HepG2 (cell line): ENCODE results near the gene ZNF419. TPM values are rescaled to one million over a fixed set of nuclear protein-coding genes. Genes with fewer than 3 reads are reported as not detected.

Experiments used
- ATAC-seq: fragments of 200-7000 bp; cut with Tn5 transposase; 3 replicates; pipeline ENCODE4 v1.9.1; 2020; ENCODE audit warnings: mild to moderate bottlenecking, moderate library complexity
- BruUV-seq: library from RNA; stranded (reverse); fragments of 400-500 nt; replicated peaks from 2 replicates; lab custom pipeline; 2021; lab: Mats Ljungman, UMichigan
- CTCF ChIA-PET: fragments of 300-600 bp; formaldehyde crosslinking; extraction: SDS; loops from one replicate; lab custom pipeline; 2021; ENCODE audit warnings: low total read pairs, inconsistent platforms, low intra/inter-chr PET ratio; lab: Yijun Ruan, JAX
- POLR2A ChIA-PET: fragments of 350-600 bp; sonication (Branson Sonifier 250); formaldehyde crosslinking; loops from one replicate; lab custom pipeline; 2020; ENCODE audit warnings: antibody characterized with exemption, inconsistent platforms; lab: Yijun Ruan, JAX
- DNase-seq: peaks from one replicate; pipeline ENCODE4 v3.0.0-alpha.2; 2015; ENCODE audit warnings: low spot score
- FAIRE-seq: peaks from 3 replicates; lab custom pipeline; 2011; peaks lifted over from hg19 to GRCh38; lab: Jason Lieb, UNC
- H2AFZ ChIP-seq: one replicate; pipeline ENCODE4 v1.6.1; 2011; ENCODE audit warnings: low read length, inconsistent platforms
- H3K27ac ChIP-seq: fragments of 300-600 bp; 3 replicates; pipeline ENCODE4 v1.8.0; 2011; ENCODE audit warnings: mixed run types, mild to moderate bottlenecking, mixed read lengths, low read length, inconsistent platforms; ENCODE audit not compliant: insufficient read depth; ENCODE audit errors: extremely low read length
- H3K27me3 ChIP-seq, 2 experiments: fragments of 200-600 bp in 1 of 2; 2 replicates in 1 of 2; 3 replicates in 1 of 2; pipeline versions ENCODE4 v1.6.0 to v1.8.0; 2011; ENCODE audit warnings: low read length in 2 of 2, mild to moderate bottlenecking in 2 of 2, moderate library complexity in 2 of 2, inconsistent platforms in 1 of 2; ENCODE audit not compliant: insufficient read depth in 2 of 2, control insufficient read depth in 1 of 2
- H3K36me3 ChIP-seq, 2 experiments: fragments of 200-600 bp in 1 of 2; replicated peaks in 1 of 2; 2 replicates in 1 of 2; 3 replicates in 1 of 2; pipeline versions ENCODE4 v1.5.1 to v1.8.0; 2011; ENCODE audit warnings: low read length in 2 of 2, inconsistent platforms in 1 of 2; ENCODE audit not compliant: insufficient read depth in 2 of 2, control insufficient read depth in 1 of 2
- H3K4me1 ChIP-seq: 2 replicates; pipeline ENCODE4 v1.5.1; 2012; ENCODE audit warnings: low read length, inconsistent platforms; ENCODE audit not compliant: insufficient read depth
- H3K4me2 ChIP-seq: 2 replicates; pipeline ENCODE4 v1.6.0; 2011; ENCODE audit warnings: low read depth, low read length, inconsistent platforms
- H3K4me3 ChIP-seq, 3 experiments: fragments of 200-600 bp in 1 of 3; sonication (generic), shearing (Covaris generic) in 1 of 3; replicated peaks in 1 of 3; 2 replicates each; pipeline ENCODE4 v1.5.1; 2011 to 2016; ENCODE audit warnings: low read length in 3 of 3, inconsistent platforms in 2 of 3, low read depth in 2 of 3, mild to moderate bottlenecking in 2 of 3, control low read depth in 1 of 3, mixed read lengths in 1 of 3; ENCODE audit not compliant: insufficient read depth in 1 of 3
- H3K79me2 ChIP-seq: one replicate; pipeline ENCODE4 v1.6.1; 2011; ENCODE audit warnings: low read length, inconsistent platforms; ENCODE audit not compliant: insufficient read depth
- H3K9ac ChIP-seq: 2 replicates; pipeline ENCODE4 v1.6.0; 2011; ENCODE audit warnings: mild to moderate bottlenecking, low read depth, low read length, inconsistent platforms; ENCODE audit not compliant: insufficient read depth
- H3K9me3 ChIP-seq: 2 replicates; pipeline ENCODE4 v1.5.1; 2012; ENCODE audit warnings: mild to moderate bottlenecking, low read length
- H4K20me1 ChIP-seq: 2 replicates; pipeline ENCODE4 v1.6.0; 2011; ENCODE audit warnings: inconsistent platforms, mild to moderate bottlenecking, low read length, moderate library complexity; ENCODE audit not compliant: insufficient read depth
- AHDC1 ChIP-seq: sonication (generic); formaldehyde crosslinking; IDR thresholded peaks from 2 replicates; pipeline ENCODE4 v1.5.1; 2020; ENCODE audit warnings: mild to moderate bottlenecking, missing genetic modification reagents, borderline replicate concordance
- HHEX ChIP-seq: IDR thresholded peaks from 2 replicates; pipeline ENCODE4 v1.6.1; 2016; ENCODE audit warnings: control low read depth
- MXD3 ChIP-seq: IDR thresholded peaks from 2 replicates; pipeline ENCODE4 v1.6.1; 2016; ENCODE audit warnings: mild to moderate bottlenecking, missing biosample characterization, missing genetic modification reagents
- NFYC ChIP-seq: IDR thresholded peaks from 2 replicates; pipeline ENCODE4 v1.6.1; 2016; ENCODE audit warnings: missing genetic modification reagents, missing compliant biosample characterization
- PBX3 ChIP-seq: sonication (generic); formaldehyde crosslinking; IDR thresholded peaks from 2 replicates; pipeline ENCODE4 v1.8.1; 2023; ENCODE audit warnings: missing genetic modification reagents, inconsistent platforms, borderline replicate concordance
- RORA ChIP-seq: sonication (generic); formaldehyde crosslinking; IDR thresholded peaks from 2 replicates; pipeline ENCODE4 v1.5.0; 2020; ENCODE audit warnings: mild to moderate bottlenecking, missing genetic modification reagents, moderate library complexity
- ZBTB25 ChIP-seq: IDR thresholded peaks from 2 replicates; pipeline ENCODE4 v1.6.1; 2018; ENCODE audit warnings: missing genetic modification reagents
- WGBS: methylation state at CpG from one replicate; pipeline ENCODE4 v1.1.6; 2017; ENCODE audit warnings: low lambda C conversion rate; 5-methylcytosine and 5-hydroxymethylcytosine counted together
- in situ Hi-C: cut with HindIII; loops from 2 replicates; pipeline ENCODE4 v1.10.0; 2017; ENCODE audit warnings: low pct_unique_long_range_greater_than_20kb; ENCODE audit not compliant: extremely low pct_ligation_motif_present
- intact Hi-C: fragments of 100-400 bp; cut with micrococcal nuclease; formaldehyde crosslinking; loops from one replicate; pipeline ENCODE4 v1.10.0; 2022; ENCODE audit not compliant: unreplicated experiment
- polyA plus RNA-seq, 8 experiments: library from polyadenylated mRNA; depleted of rRNA in 3 of 8; stranded (reverse) in 7 of 8; unstranded in 1 of 8; fragments of >200 nt; fragmentation: Illumina TruSeq in 4 of 8; extraction: Trizol in 4 of 8; gene quantifications; 2 replicates each; pipeline versions ENCODE4 v1.2.1 to v1.2.3, GENCODE V29; 2011 to 2016; ENCODE audit warnings: low read depth in 4 of 8, missing spikeins in 1 of 8, mixed read lengths in 1 of 8; ENCODE audit not compliant: insufficient read depth in 1 of 8
- total RNA-seq, 5 experiments: library from RNA; depleted of rRNA; stranded (reverse); fragments of >200 nt; fragmentation: Illumina TruSeq; extraction: Trizol; gene quantifications; 2 replicates each; pipeline ENCODE4 v1.2.3, GENCODE V29; 2016; ENCODE audit warnings: low read depth in 1 of 5
- TF ChIP-seq, protein P1 (sequence below): sonication (generic); formaldehyde crosslinking; IDR thresholded peaks from 2 replicates; pipeline ENCODE4 v1.4.0; 2020; ENCODE audit warnings: mild to moderate bottlenecking, missing genetic modification reagents
- TF ChIP-seq, protein P2 (sequence below): sonication (generic); formaldehyde crosslinking; conservative IDR thresholded peaks from 2 replicates; pipeline ENCODE4 v1.8.0; 2022; ENCODE audit warnings: missing genetic modification reagents
- TF ChIP-seq, protein P3 (sequence below): sonication (generic); formaldehyde crosslinking; IDR thresholded peaks from 2 replicates; pipeline ENCODE4 v1.8.0; 2022; ENCODE audit warnings: mild to moderate bottlenecking, missing genetic modification reagents, moderate library complexity
- TF ChIP-seq, protein P4 (sequence below): sonication (generic); formaldehyde crosslinking; IDR thresholded peaks from 2 replicates; pipeline ENCODE4 v1.4.0; 2020; ENCODE audit warnings: mild to moderate bottlenecking, missing genetic modification reagents

ZNF419 gene
- total and polyA plus RNA-seq, 2 of the 13 experiments (the other 11 are each of a cell fraction or from before 2014, with no cell fraction given), result 8.5 to 8.8 TPM

DNA sequence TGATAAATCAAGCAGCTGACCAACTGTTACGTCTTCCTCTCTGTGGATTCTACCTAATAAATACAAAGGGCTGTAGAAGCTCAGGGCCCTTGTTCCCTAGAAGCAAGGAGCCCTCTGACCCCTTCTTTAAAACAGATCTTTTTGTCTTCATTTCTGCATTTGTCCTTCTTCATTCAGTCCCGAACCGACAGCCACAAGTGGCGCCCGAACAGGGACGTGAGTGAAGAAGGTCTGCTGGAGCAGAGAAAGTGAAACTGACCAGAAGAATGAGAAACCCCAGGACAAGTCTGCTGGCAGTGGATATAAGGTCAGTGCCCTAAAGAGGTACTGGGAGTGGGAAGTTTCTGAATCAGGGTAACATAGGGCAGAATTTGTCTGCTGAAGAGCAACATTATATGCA is 25.3 kb downstream of the ZNF419 start:
- no peaks in the 10 kb centered on the region for H3K27me3 ChIP-seq
- H3K27ac ChIP-seq, result no peak overlapping the region
- no peak for ATAC-seq
- no peaks in the 10 kb centered on the region for H4K20me1 ChIP-seq
- no peak for FAIRE-seq
- in situ Hi-C loops (no loop called here), intact Hi-C loops (no loop called here)
- ChIA-PET CTCF (no interaction called here), POLR2A (no interaction called here)
- WGBS, result 98% methylated on average over 6 of the region's 6 CpGs
- no peak overlapping the region for H3K4me2 ChIP-seq
- H3K79me2 ChIP-seq, result no peaks in the 10 kb centered on the region
- H3K36me3 ChIP-seq, result no peaks in the 10 kb centered on the region
- no peak for DNase-seq
- no peak overlapping the region for H3K4me3 ChIP-seq
- no TSS peak for BruUV-seq
- H3K9me3 ChIP-seq, result peaks cover 41% of the 10 kb centered on the region
- no peak overlapping the region for H3K9ac ChIP-seq
- no peaks in the 10 kb centered on the region for H3K4me1 ChIP-seq
- H2AFZ ChIP-seq, result no peak overlapping the region
- TF ChIP-seq, protein P1, sequence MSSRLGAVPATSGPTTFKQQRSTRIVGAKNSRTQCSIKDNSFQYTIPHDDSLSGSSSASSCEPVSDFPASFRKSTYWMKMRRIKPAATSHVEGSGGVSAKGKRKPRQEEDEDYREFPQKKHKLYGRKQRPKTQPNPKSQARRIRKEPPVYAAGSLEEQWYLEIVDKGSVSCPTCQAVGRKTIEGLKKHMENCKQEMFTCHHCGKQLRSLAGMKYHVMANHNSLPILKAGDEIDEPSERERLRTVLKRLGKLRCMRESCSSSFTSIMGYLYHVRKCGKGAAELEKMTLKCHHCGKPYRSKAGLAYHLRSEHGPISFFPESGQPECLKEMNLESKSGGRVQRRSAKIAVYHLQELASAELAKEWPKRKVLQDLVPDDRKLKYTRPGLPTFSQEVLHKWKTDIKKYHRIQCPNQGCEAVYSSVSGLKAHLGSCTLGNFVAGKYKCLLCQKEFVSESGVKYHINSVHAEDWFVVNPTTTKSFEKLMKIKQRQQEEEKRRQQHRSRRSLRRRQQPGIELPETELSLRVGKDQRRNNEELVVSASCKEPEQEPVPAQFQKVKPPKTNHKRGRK (CRISPR knock-in tag), result no peak
- TF ChIP-seq AHDC1 (CRISPR knock-in tag) (no peak), NFYC (no peak), HHEX (CRISPR knock-in tag) (no peak), RORA (CRISPR knock-in tag) (no peak), MXD3 (CRISPR knock-in tag) (no peak), ZBTB25 (CRISPR knock-in tag) (no peak), PBX3 (no peak)
- TF ChIP-seq, protein P2, sequence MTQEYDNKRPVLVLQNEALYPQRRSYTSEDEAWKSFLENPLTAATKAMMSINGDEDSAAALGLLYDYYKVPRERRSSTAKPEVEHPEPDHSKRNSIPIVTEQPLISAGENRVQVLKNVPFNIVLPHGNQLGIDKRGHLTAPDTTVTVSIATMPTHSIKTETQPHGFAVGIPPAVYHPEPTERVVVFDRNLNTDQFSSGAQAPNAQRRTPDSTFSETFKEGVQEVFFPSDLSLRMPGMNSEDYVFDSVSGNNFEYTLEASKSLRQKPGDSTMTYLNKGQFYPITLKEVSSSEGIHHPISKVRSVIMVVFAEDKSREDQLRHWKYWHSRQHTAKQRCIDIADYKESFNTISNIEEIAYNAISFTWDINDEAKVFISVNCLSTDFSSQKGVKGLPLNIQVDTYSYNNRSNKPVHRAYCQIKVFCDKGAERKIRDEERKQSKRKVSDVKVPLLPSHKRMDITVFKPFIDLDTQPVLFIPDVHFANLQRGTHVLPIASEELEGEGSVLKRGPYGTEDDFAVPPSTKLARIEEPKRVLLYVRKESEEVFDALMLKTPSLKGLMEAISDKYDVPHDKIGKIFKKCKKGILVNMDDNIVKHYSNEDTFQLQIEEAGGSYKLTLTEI (CRISPR knock-in tag), result no peak
- TF ChIP-seq, protein P3, sequence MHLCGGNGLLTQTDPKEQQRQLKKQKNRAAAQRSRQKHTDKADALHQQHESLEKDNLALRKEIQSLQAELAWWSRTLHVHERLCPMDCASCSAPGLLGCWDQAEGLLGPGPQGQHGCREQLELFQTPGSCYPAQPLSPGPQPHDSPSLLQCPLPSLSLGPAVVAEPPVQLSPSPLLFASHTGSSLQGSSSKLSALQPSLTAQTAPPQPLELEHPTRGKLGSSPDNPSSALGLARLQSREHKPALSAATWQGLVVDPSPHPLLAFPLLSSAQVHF (CRISPR knock-in tag), result no peak
- TF ChIP-seq, protein P4, sequence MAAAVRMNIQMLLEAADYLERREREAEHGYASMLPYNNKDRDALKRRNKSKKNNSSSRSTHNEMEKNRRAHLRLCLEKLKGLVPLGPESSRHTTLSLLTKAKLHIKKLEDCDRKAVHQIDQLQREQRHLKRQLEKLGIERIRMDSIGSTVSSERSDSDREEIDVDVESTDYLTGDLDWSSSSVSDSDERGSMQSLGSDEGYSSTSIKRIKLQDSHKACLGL, result no peak
